ENCODE measurements around the gene C17orf50.

The C17orf50 gene

DNA sequence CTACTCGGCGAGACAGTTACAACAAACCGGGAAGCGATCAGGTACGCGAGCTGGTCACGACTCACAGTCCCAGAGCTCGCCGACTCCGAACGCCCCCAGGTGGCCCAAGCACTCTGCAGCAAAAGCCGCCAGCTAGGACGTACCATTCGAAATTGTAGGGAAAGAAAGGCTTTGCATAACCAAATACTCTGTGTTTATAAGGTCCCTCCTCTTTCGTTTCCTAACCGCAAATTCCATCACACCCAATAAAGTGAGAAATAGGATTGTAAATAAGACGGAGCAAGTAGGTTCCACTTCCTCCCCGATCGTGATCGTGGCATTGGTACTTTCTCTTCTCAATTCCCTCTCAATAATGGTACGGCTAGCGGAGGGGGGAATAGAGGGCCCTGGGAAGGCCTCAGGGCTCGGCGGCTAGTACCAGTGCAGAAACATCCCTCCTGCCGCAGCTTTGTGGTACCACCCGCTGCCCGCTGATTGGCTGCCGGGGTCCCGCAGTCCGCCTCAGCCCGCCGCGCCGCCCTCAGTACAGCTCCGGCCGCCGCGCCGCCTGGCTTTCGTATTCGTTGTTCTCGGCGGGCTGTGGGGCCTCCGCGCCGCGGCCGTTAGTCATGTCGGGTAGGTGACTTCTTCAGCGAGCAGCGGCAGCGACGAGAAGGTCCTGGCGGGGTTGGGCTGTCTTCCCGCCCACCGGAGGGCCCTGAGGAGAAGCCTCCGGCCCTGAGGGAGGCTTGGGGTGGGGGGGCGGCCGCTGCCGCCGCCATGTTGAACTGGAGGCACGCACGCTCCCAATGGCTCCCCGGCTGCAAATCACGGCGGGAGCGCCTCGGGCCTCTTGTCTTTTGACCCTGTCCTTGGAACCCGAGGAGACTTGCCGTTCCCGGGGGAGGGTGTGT lies 48.5 kb downstream of the C17orf50 start, which contains the start of gene TAF15:
Gene TAF15, plus strand, starts transcription at position 523 of the 893 bp plus-strand sequence. Its CDS starts 86 bp downstream, at position 609.
- Histone ChIP-seq H3K27ac (ENCODE audit: low read length) (peak within 1 kb of the TSS; percentile 68), H3K4me3 (ENCODE audit: low read length) (peak within 1 kb of the TSS; percentile 97), H3K9me3 (ENCODE audit: insufficient read depth, low read depth, low read length) (no peaks in the 10 kb centered on the region), H3K27me3 (ENCODE audit: insufficient read depth, low read length) (no peaks in the 10 kb centered on the region), H3K9ac (ENCODE audit: low read depth, low read length) (peak within 1 kb of the TSS; percentile 98), H3K4me1 (ENCODE audit: insufficient read depth, low read length) (peaks cover 15% of the 10 kb centered on the region), H3K36me3 (ENCODE audit: insufficient read depth, low read depth, low read length) (peaks cover 27% of the 10 kb centered on the region)

DNA sequence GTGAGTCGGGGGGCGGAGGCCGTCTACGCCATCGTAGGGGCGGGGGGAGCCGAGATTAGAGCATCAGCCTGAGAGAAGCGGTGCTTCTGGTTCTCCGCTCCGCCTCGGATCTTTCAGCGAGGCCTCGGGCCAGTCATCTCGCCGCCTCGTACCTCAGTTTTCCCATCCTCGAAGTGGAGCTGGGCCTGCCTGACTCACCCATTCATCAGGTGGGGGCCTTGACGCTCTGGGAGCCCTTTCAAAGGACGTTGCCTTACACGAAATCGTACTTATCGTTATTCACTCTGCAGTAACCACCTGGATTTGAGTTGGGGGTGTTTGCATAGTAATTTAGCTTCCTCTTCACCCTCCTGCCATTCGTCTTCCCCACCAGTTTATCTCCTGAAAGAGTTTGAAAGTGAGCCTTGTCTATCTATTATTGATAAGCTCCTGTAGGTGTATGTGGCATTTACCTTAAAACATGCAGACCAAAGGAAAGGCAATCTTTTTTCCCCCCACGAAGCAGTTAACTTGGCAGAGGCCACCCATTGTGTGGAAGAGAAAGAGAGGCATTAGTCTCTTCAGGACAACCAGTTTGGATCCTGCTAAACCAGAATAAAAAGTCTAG lies 49.3 kb downstream of the C17orf50 start:
- H3K9me3 ChIP-seq (ENCODE audit: insufficient read depth, low read depth, low read length) = no peaks in the 10 kb centered on the region
- H3K4me1 ChIP-seq (ENCODE audit: insufficient read depth, low read length) = peaks cover 15% of the 10 kb centered on the region
- peak overlapping the region; percentile 98 for H3K9ac ChIP-seq (ENCODE audit: low read depth, low read length)
- H3K27ac ChIP-seq (ENCODE audit: low read length) = peak overlapping the region; percentile 68
- peak overlapping the region; percentile 97 for H3K4me3 ChIP-seq (ENCODE audit: low read length)
- peaks cover 28% of the 10 kb centered on the region for H3K36me3 ChIP-seq (ENCODE audit: insufficient read depth, low read depth, low read length)
- no peaks in the 10 kb centered on the region for H3K27me3 ChIP-seq (ENCODE audit: insufficient read depth, low read length)

DNA sequence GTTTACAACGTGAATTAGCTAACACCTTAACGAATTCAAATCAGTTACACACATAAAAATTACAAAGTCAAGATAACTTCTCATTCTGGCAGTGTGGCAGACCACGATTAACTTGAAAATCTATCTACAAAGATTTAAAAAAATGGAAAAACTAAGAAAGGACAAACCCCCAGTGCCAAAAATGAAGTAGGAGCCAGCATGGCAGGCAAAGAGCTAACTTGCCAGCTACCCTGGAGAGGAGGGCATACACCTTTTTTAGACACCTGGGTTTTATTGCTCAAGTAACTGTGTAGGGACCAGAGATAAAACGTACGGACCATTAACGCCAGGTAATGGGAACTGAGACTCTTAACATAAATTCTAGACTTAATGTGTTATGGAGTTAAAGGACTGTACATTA lies 51.1 kb downstream of the C17orf50 start:
- Histone ChIP-seq H3K4me1 (ENCODE audit: insufficient read depth, low read length) (peaks cover 15% of the 10 kb centered on the region), H3K9me3 (ENCODE audit: insufficient read depth, low read depth, low read length) (no peaks in the 10 kb centered on the region), H3K27me3 (ENCODE audit: insufficient read depth, low read length) (no peaks in the 10 kb centered on the region), H3K9ac (ENCODE audit: low read depth, low read length) (peak overlapping the region; percentile 98; the same call in 1 of the 2 replicates), H3K36me3 (ENCODE audit: insufficient read depth, low read depth, low read length) (peaks cover 45% of the 10 kb centered on the region), H3K27ac (ENCODE audit: low read length) (peak overlapping the region; percentile 15), H3K4me3 (ENCODE audit: low read length) (peak overlapping the region; percentile 97)

DNA sequence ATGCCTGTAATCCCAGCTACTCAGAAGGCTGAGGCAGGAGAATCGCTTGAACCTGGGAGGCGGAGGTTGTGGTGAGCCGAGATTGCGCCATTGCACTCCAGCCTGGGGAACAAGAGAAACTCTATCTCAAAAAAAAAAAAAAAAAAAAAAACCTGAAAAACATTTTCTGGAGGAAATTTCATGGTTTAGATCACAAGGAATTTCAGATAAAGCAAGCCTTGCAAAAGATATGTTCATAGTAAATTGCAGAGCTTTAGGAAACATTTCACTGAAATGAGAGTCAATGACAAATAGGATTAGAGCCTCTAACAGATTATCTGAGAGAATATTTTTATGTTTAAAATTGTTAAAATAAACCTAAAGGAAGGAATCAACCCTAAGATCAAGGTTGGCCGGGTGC lies 51.8 kb downstream of the C17orf50 start:
- peaks cover 52% of the 10 kb centered on the region for H3K36me3 ChIP-seq (ENCODE audit: insufficient read depth, low read depth, low read length)
- no peak overlapping the region; the same call in 1 of the 2 replicates for H3K9ac ChIP-seq (ENCODE audit: low read depth, low read length)
- H3K27ac ChIP-seq (ENCODE audit: low read length) = no peak overlapping the region
- H3K4me3 ChIP-seq (ENCODE audit: low read length) = no peak overlapping the region
- H3K9me3 ChIP-seq (ENCODE audit: insufficient read depth, low read depth, low read length) = no peaks in the 10 kb centered on the region
- H3K4me1 ChIP-seq (ENCODE audit: insufficient read depth, low read length) = peaks cover 15% of the 10 kb centered on the region
- no peaks in the 10 kb centered on the region for H3K27me3 ChIP-seq (ENCODE audit: insufficient read depth, low read length)

Data from iPS-20b (cell line).